Suprapubic skin (tissue), 3 donors: ENCODE results near the gene C1QTNF4.

ENCODE experiments used
- CTCF ChIP-seq, 2 donors: fragments of 200-600 bp in 1 of 2; fragments of 450-650 bp in 1 of 2; sonication (generic) in 1 of 2; IDR thresholded peaks; one replicate each; pipeline ENCODE4 v1.5.1; 2016 to 2019; ENCODE audit warnings: antibody characterized with exemption in 2 of 2, mild to moderate bottlenecking in 1 of 2, moderate library complexity in 1 of 2
- POLR2AphosphoS5 ChIP-seq, 3 donors: sonication (generic); formaldehyde crosslinking; IDR thresholded peaks; one replicate each; pipeline ENCODE4 v1.6.1; 2017; ENCODE audit warnings: antibody characterized with exemption in 3 of 3

GRCh38 chr11:47626234-47626633 lies 32.0 kb upstream of the C1QTNF4 start:
- no peak for TF ChIP-seq POLR2AphosphoS5 (IDR thresholded peaks at IDR 0.05)
- no peak for TF ChIP-seq CTCF (IDR thresholded peaks at IDR 0.05)
